ENCODE results near the gene PAM.

DNA sequence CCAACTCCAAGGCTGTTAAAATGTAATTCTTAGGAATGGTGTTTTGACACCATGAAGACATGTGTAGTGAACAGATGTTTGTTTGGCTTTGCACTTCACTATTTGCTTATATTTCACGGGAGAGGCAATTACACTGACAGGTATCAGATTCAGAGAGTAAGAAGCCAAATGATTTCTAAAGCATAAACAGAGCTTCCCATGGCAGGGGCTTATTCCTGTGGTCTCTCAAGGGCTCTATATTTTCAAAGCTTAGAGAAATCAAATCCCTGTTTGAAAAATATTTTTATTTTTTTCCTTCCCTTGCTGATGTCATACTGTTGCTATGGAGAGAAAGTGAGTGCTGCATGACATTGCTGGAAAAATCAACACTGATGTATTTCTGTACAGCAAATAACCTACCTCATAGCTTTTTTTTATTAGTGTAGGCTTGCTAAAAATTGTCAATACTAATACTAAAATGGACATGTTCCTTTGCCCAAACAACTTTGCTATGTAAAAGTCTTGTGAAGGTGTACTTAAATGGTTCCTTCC lies 203.4 kb downstream of the PAM start:
- TF ChIP-seq, protein P1, sequence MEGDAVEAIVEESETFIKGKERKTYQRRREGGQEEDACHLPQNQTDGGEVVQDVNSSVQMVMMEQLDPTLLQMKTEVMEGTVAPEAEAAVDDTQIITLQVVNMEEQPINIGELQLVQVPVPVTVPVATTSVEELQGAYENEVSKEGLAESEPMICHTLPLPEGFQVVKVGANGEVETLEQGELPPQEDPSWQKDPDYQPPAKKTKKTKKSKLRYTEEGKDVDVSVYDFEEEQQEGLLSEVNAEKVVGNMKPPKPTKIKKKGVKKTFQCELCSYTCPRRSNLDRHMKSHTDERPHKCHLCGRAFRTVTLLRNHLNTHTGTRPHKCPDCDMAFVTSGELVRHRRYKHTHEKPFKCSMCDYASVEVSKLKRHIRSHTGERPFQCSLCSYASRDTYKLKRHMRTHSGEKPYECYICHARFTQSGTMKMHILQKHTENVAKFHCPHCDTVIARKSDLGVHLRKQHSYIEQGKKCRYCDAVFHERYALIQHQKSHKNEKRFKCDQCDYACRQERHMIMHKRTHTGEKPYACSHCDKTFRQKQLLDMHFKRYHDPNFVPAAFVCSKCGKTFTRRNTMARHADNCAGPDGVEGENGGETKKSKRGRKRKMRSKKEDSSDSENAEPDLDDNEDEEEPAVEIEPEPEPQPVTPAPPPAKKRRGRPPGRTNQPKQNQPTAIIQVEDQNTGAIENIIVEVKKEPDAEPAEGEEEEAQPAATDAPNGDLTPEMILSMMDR (IDR thresholded peaks at IDR 0.05): no peak
- no peak for TF ChIP-seq POLR2A (IDR thresholded peaks at IDR 0.05)
